ENCODE measurements around the gene NEMF.

DNA sequence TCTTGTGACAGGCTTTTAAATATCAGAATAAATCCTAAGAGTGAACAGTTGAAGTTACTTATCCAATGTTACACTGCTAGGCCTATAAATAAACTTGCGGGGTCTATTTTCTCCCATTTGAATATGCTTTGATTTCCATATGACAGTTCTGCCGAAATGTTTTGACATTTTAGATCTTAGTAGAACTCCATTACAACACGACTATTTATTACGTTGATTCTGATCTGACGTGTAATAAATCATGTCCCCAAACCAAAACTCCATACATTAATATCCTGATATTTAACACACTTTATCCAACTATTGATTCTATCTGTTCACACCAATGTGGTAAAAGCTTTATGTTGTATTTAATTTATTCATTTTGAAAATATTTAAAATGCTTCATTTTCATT lies 16.1 kb upstream of the NEMF start:
- TF ChIP-seq CTCF (IDR thresholded peaks at IDR 0.05) (no peak), ZFX (IDR thresholded peaks at IDR 0.05; ENCODE audit: borderline replicate concordance) (no peak)
